Trophoblast cell (in vitro differentiated cells and primary cell): ENCODE data around the gene SKAP1.

ENCODE experiments used
- DNase-seq, 2 donors: peaks; one replicate each; pipeline ENCODE4 v3.0.0-alpha.2; 2016
- H2AFZ ChIP-seq: 2 replicates; pipeline ENCODE4 v1.6.1; 2013; ENCODE audit warnings: low read length, moderate library complexity, mild to moderate bottlenecking; ENCODE audit not compliant: insufficient read depth, poor library complexity
- H2AK5ac ChIP-seq: 2 replicates; pipeline ENCODE4 v1.6.1; 2013; ENCODE audit warnings: mild to moderate bottlenecking, low read length
- H2BK120ac ChIP-seq: 2 replicates; pipeline ENCODE4 v1.6.1; 2013; ENCODE audit warnings: low read length, mild to moderate bottlenecking, moderate library complexity; ENCODE audit not compliant: insufficient read depth, poor library complexity
- H2BK12ac ChIP-seq: 2 replicates; pipeline ENCODE4 v1.6.1; 2013; ENCODE audit warnings: mild to moderate bottlenecking, low read length, moderate library complexity
- H2BK5ac ChIP-seq: 2 replicates; pipeline ENCODE4 v1.6.1; 2013; ENCODE audit warnings: low read length, low read depth, moderate library complexity, mild to moderate bottlenecking; ENCODE audit not compliant: poor library complexity
- H3K14ac ChIP-seq: 2 replicates; pipeline ENCODE4 v1.6.1; 2013; ENCODE audit warnings: mild to moderate bottlenecking, low read length
- H3K18ac ChIP-seq: 2 replicates; pipeline ENCODE4 v1.6.1; 2013; ENCODE audit warnings: mild to moderate bottlenecking, low read length
- H3K23ac ChIP-seq: 2 replicates; pipeline ENCODE4 v1.6.1; 2013; ENCODE audit warnings: low read length
- H3K27ac ChIP-seq: 2 replicates; pipeline ENCODE4 v1.5.1; 2013; ENCODE audit warnings: low read depth, mild to moderate bottlenecking, inconsistent platforms, low read length, moderate library complexity
- H3K27me3 ChIP-seq: 2 replicates; pipeline ENCODE4 v1.6.1; 2013; ENCODE audit warnings: inconsistent platforms, mild to moderate bottlenecking, low read length, moderate library complexity; ENCODE audit not compliant: insufficient read depth
- H3K36me3 ChIP-seq, 2 experiments: 1 replicate in 1 of 2; 2 replicates in 1 of 2; pipeline ENCODE4 v1.6.1; 2013; ENCODE audit warnings: low read length in 2 of 2, mild to moderate bottlenecking in 2 of 2, moderate library complexity in 1 of 2; ENCODE audit not compliant: insufficient read depth in 2 of 2, control insufficient read depth in 1 of 2
- H3K4ac ChIP-seq: 2 replicates; pipeline ENCODE4 v1.6.1; 2013; ENCODE audit warnings: low read depth, mild to moderate bottlenecking, low read length, moderate library complexity
- H3K4me1 ChIP-seq, 2 experiments: 1 replicate in 1 of 2; 2 replicates in 1 of 2; pipeline ENCODE4 v1.6.1; 2013; ENCODE audit warnings: low read length in 2 of 2, mild to moderate bottlenecking in 2 of 2, moderate library complexity in 1 of 2; ENCODE audit not compliant: insufficient read depth in 2 of 2, control insufficient read depth in 1 of 2
- H3K4me2 ChIP-seq: 2 replicates; pipeline ENCODE4 v1.6.1; 2013; ENCODE audit warnings: inconsistent platforms, mild to moderate bottlenecking, low read length, moderate library complexity
- H3K4me3 ChIP-seq: 2 replicates; pipeline ENCODE4 v1.5.1; 2013; ENCODE audit warnings: mild to moderate bottlenecking, low read depth, low read length, inconsistent platforms
- H3K79me1 ChIP-seq: one replicate; pipeline ENCODE4 v1.6.1; 2013; ENCODE audit warnings: low read length
- H3K79me2 ChIP-seq: 2 replicates; pipeline ENCODE4 v1.6.1; 2013; ENCODE audit warnings: low read length, mild to moderate bottlenecking; ENCODE audit not compliant: control insufficient read depth, insufficient read depth, poor library complexity
- H3K9ac ChIP-seq: 2 replicates; pipeline ENCODE4 v1.6.1; 2013; ENCODE audit warnings: mild to moderate bottlenecking, low read length
- H3K9me3 ChIP-seq: 2 replicates; pipeline ENCODE4 v1.6.1; 2013; ENCODE audit warnings: low read depth, mild to moderate bottlenecking, control low read depth, inconsistent platforms, low read length; ENCODE audit not compliant: insufficient read depth
- H4K12ac ChIP-seq: 2 replicates; pipeline ENCODE4 v1.6.1; 2013; ENCODE audit warnings: low read depth, mild to moderate bottlenecking, low read length, moderate library complexity
- H4K8ac ChIP-seq: 2 replicates; pipeline ENCODE4 v1.6.1; 2013; ENCODE audit warnings: low read depth, mild to moderate bottlenecking, low read length, moderate library complexity
- H4K91ac ChIP-seq: one replicate; pipeline ENCODE4 v1.6.1; 2013; ENCODE audit warnings: low read depth, mild to moderate bottlenecking, low read length, moderate library complexity
- WGBS: extraction: QIAGEN DNeasy Blood & Tissue Kit; methylation state at CpG from one replicate; pipeline ENCODE4 v1.1.7; 2013; ENCODE audit warnings: missing lambda C conversion rate; ENCODE audit not compliant: insufficient read length, insufficient coverage; ENCODE audit errors: extremely low coverage; 5-methylcytosine and 5-hydroxymethylcytosine counted together

The SKAP1 gene

GRCh38 chr17:48228720-48229119 is 201.3 kb downstream of the SKAP1 start:
- Histone ChIP-seq H2AFZ (no peak overlapping the region), H4K91ac (no peak overlapping the region), H3K79me2 (no peaks in the 10 kb centered on the region), H3K4me2 (no peak overlapping the region), H2BK12ac (no peak overlapping the region), H2AK5ac (no peak overlapping the region), H4K8ac (no peak overlapping the region), H3K4me1 (no peaks in the 10 kb centered on the region), H3K36me3 (no peaks in the 10 kb centered on the region), H2BK5ac (no peak overlapping the region), H3K18ac (no peak overlapping the region), H3K79me1 (no peaks in the 10 kb centered on the region), H3K27me3 (no peaks in the 10 kb centered on the region), H3K4me3 (no peak overlapping the region), H3K27ac (no peak overlapping the region), H3K23ac (no peak overlapping the region), H4K12ac (no peak overlapping the region), H3K9ac (no peak overlapping the region), H3K4ac (no peak overlapping the region), H3K14ac (no peak overlapping the region), H3K9me3 (no peaks in the 10 kb centered on the region), H2BK120ac (no peak overlapping the region)
- no peak for DNase-seq
- no CpG with 5 or more reads among the region's 1 CpG for WGBS

DNA sequence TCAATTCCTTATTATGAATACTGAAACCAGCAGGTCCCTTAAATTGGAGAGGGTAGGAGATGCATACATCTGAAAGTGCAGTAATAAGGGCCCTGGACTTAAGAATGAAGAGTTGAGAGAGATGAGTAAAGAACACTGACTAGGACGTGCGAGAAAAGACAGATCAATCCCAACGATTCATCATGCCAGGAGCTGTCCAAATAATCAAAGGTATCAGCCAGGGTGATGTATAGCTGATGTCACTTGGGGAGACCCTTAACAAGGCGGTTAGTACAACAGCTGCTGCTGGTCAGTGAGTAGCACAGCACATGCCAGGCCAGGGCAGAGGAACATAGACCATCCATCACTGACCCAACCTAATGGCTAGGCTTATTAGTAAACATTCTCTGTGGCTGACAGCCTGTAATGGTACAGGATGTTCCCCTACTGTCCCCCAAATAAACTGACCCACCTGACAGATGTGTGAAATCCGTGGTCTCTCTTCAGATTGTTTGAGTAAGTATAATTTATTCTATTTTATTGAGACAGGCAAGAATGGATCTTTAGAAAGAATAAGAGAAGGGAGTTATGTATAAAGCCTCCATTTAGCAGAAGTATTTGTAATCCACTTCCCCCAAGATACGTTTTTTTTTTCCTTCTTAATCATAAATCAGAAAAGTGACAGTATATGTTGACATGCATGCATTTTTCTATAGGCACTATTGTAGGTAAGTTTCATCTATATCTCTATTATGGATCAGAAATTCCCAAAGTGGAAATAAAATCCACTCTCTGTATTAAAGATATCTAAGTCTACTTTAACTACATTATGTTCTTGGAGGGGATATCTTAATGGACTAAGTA is 204.1 kb downstream of the SKAP1 start:
- no peak overlapping the region for H4K91ac ChIP-seq
- no peak for DNase-seq
- no peaks in the 10 kb centered on the region for H3K79me1 ChIP-seq
- H3K4ac ChIP-seq, result no peak overlapping the region
- no peaks in the 10 kb centered on the region for H3K9me3 ChIP-seq
- H3K27ac ChIP-seq, result no peak overlapping the region
- no peak overlapping the region for H3K4me2 ChIP-seq
- no peak overlapping the region for H3K4me3 ChIP-seq
- H4K12ac ChIP-seq, result no peak overlapping the region
- H2BK12ac ChIP-seq, result no peak overlapping the region
- no peaks in the 10 kb centered on the region for H3K79me2 ChIP-seq
- H4K8ac ChIP-seq, result no peak overlapping the region
- H3K14ac ChIP-seq, result no peak overlapping the region
- no peaks in the 10 kb centered on the region for H3K36me3 ChIP-seq
- no peak overlapping the region for H3K9ac ChIP-seq
- no peak overlapping the region for H2BK5ac ChIP-seq
- H3K23ac ChIP-seq, result no peak overlapping the region
- H3K4me1 ChIP-seq, result no peaks in the 10 kb centered on the region
- no peak overlapping the region for H2AFZ ChIP-seq
- no peak overlapping the region for H2AK5ac ChIP-seq
- WGBS, result no CpG with 5 or more reads among the region's 6 CpGs
- H2BK120ac ChIP-seq, result no peak overlapping the region
- H3K18ac ChIP-seq, result no peak overlapping the region
- no peaks in the 10 kb centered on the region for H3K27me3 ChIP-seq

DNA sequence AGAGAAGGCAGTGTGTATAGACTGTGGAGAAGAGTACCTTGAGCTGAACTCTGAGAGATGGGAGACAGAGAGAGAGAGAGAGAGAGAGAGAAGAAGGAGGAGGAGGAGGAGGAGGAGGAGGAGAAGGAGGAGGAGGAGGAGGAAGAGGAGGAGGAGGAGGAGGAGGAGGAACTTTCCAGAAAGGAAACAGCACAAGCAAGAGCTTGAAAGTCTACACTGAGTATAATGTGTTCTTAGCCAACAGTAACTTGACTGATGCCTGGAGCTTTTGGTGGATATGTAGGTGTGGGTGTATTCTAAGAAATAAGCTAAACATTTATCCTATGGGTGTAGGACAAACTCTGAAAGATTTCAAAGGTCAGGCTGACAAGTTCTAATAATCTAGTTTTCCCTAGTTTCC is 206.1 kb downstream of the SKAP1 start:
- no peak overlapping the region for H4K8ac ChIP-seq
- no peak overlapping the region for H3K4me3 ChIP-seq
- no peak overlapping the region for H3K23ac ChIP-seq
- H3K27me3 ChIP-seq, result no peaks in the 10 kb centered on the region
- H3K9me3 ChIP-seq, result no peaks in the 10 kb centered on the region
- H3K9ac ChIP-seq, result no peak overlapping the region
- H2BK5ac ChIP-seq, result no peak overlapping the region
- no peaks in the 10 kb centered on the region for H3K79me2 ChIP-seq
- no peak overlapping the region for H2BK12ac ChIP-seq
- no peak overlapping the region for H4K91ac ChIP-seq
- no peak overlapping the region for H4K12ac ChIP-seq
- H3K4me1 ChIP-seq, result no peaks in the 10 kb centered on the region
- H2BK120ac ChIP-seq, result no peak overlapping the region
- no peak overlapping the region for H2AK5ac ChIP-seq
- H3K4me2 ChIP-seq, result no peak overlapping the region
- no peak overlapping the region for H2AFZ ChIP-seq
- H3K4ac ChIP-seq, result no peak overlapping the region
- H3K27ac ChIP-seq, result no peak overlapping the region
- H3K36me3 ChIP-seq, result no peaks in the 10 kb centered on the region
- no peaks in the 10 kb centered on the region for H3K79me1 ChIP-seq
- no peak overlapping the region for H3K14ac ChIP-seq
- no peak for DNase-seq
- no peak overlapping the region for H3K18ac ChIP-seq

DNA sequence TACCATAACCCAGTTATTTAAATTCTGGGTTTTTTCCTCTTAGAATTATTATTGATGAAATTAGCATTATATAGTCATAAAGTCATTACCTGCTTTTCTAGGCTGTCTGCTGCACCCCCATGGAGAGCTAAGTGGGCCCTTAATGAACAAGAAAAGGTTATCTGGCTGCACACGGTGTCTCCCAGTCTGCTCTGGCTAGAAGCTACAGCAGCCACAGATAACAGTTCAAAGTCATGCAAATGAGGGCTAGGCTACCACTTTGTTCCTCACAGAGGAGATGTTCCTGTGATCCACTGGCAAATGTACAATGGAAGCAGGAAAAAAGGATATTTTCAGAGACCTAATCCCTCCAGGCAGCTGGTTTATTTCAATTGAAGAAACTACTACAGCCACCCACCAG is 210.4 kb downstream of the SKAP1 start:
- H3K79me2 ChIP-seq, result no peaks in the 10 kb centered on the region
- no peak overlapping the region for H3K23ac ChIP-seq
- no peak overlapping the region for H2BK120ac ChIP-seq
- H4K8ac ChIP-seq, result no peak overlapping the region
- H3K9me3 ChIP-seq, result no peaks in the 10 kb centered on the region
- no peaks in the 10 kb centered on the region for H3K36me3 ChIP-seq
- H3K18ac ChIP-seq, result no peak overlapping the region
- H3K27ac ChIP-seq, result no peak overlapping the region
- H4K12ac ChIP-seq, result no peak overlapping the region
- no peak overlapping the region for H4K91ac ChIP-seq
- no peak overlapping the region for H3K4ac ChIP-seq
- H2BK12ac ChIP-seq, result no peak overlapping the region
- DNase-seq, result no peak
- no peak overlapping the region for H2BK5ac ChIP-seq
- no peaks in the 10 kb centered on the region for H3K27me3 ChIP-seq
- no peaks in the 10 kb centered on the region for H3K4me1 ChIP-seq
- H3K4me2 ChIP-seq, result no peak overlapping the region
- H2AK5ac ChIP-seq, result no peak overlapping the region
- WGBS, result no CpG with 5 or more reads among the region's 1 CpG
- no peaks in the 10 kb centered on the region for H3K79me1 ChIP-seq
- H3K4me3 ChIP-seq, result no peak overlapping the region
- H3K9ac ChIP-seq, result no peak overlapping the region
- H2AFZ ChIP-seq, result no peak overlapping the region
- no peak overlapping the region for H3K14ac ChIP-seq
